GM21447 (cell line): ENCODE results near the gene PTPN20.

Experiments used
- ATAC-seq: cut with Tn5 transposase; IDR thresholded peaks from one replicate; pipeline ENCODE4 v1.9.1; 2021; ENCODE audit not compliant: unreplicated experiment

PTPN20 gene

DNA sequence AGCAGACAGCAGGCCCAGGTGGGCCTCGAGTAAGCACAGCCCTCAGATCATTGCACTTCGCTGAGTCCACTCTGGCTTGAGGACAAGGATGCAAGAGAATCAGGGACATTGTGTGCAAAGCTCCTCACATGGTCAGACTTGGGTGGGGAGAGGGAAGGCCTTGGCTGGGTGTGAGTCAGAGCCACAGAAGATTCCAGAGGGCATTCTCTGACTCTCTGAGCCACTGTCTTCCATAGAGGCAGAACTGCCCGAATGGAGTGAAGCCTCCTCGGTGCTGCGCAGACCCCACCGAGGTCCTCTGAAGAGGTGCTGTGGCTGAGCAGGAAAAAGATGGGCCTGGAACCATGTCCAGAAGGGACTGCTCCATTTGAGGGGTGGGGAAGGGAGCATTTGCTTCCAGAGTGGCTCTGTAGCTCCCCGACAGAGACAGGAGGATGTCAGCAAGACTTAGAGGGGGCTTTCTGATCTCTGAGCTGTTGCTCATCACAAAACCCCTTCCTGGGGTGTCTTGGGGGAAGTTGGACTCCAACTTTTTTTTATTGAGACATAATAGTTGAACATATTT lies 120.8 kb downstream of the PTPN20 start:
- no peak for ATAC-seq

DNA sequence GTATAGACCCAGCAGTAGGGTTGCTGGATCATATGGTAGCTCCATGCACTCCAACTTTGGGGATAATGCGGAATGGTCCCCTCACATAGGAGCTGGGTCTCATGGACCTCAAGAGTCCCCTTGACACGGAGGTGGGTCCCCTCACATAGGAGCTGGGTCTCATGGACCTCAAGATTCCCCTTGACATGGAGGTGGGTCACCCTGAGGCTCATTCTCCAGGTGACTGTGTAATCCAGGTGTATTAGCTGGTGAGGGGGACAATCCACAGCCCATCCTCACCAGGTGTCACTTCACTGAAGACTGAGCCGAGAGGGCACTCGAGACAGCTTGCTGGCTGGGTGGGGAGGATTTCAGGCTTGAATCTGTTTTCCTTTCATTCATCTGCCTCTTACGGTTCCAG lies 121.9 kb downstream of the PTPN20 start:
- no peak for ATAC-seq

DNA sequence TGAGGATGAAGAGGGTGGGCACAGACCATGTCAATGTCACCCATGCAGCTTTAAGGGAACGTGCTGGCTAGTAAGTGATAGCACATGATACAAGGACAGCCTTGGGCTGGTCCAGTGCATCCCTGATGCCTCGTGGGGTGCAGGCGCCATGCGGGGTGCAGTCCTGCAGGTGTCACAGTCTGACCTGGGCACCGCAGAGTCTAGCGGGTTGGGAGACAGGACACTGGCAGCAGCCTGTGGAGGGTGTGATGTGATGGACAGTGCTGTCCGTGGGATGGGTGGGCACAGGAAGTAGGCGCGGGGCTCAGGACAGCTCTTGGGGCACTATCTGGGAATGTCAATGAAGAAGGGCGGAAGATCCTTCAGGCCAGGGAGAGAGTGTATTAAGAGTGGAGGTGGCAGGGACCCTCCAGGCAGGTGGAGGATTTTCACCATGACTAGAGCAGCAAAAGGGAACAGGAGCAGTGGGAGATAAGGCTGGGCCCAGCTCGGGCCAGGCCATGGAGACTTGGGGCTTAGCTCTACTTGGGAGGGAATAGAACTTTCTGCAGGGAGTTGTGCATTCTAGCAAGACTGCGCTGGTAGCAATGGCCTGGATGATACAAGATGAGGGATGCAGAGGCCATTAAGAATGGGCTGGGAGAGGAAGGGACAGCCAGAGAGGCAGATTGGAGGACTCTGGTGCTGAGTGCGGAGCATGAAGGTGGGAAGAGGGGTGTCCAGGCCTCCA lies 122.5 kb downstream of the PTPN20 start:
- ATAC-seq: no peak

DNA sequence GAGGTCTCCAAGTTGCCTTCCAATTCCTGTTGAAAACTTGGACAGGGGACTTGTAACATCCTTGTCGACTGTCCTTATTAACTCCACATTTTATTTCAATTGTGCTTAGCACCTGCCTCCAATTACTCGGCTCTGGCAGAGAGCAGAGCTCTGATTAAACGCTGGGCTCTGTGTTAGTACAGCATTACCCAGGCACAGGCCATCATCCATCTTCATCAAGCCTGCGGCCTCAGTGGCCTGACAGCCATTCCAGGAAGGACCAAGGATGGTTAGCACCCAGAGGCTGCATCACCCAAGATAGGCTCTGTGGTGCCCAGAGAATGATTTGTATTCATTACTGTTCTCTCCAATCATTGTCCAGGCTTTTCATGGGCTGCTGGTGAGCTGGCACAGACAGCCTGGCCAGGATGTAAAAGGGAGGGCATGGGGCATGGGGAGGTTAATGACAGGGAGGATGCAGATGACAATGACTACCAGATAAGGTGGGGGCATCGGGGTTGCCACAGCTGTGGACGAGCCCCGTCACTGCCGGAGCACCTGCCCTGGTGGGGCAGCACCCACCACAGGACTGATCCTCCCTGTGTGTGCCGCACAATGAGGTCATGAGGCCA lies 123.3 kb downstream of the PTPN20 start:
- no peak for ATAC-seq

DNA sequence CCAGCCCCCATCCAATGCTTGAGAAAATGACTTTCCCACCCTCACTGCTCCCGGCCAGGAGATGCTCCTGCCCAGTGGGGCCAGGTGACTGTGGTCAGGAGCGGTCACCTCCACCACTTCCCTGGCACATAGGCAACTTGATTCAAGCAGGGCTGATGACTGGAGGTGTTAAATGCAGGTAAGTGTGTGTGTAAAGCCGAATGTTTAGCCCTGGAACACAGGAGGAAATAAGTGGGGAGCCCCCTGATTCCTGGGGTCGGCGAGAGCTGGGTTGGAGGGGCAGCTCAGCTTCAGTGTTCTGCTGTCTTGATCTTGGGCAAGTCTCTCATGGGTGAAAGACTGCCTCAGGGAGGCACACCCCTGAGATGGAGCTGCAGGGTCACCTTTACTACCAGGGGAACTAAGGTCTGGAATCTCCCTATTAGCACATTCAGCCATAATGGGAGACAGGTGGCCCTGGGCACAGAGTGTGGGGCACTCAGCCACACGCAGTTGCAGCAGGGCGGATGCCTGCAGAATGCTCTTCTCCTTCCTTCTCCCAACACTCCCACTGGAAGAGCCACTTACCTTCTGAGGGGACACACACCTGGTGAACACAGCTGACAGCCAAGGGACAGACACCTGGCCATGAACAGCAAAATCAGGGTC lies 124.1 kb downstream of the PTPN20 start:
- ATAC-seq: no peak

DNA sequence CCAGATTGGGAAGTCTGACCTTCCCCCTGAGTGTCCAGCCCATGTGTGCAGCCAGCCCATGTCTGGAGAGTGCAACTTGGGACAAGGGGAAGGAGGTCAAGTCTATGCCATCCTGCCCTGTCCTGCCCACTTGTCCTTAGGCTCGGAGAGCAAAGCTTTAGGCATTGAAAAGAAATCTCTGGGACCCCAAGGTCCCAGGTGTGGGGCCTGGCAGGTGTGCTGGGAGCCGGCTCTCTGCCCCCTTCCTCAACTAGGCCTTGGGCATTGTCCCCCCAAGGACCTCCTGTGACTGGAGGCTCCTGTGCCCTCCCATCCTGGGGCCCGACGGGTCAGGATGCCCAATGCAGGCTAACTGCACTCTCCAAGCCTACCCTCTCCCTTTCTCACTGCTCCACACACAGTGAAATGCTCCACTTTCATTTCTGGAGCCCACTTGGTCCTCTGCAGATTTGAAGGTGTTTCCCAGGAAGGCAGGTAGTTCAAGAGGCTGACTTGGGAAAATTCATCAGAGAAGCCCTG lies 124.7 kb downstream of the PTPN20 start:
- ATAC-seq: no peak

DNA sequence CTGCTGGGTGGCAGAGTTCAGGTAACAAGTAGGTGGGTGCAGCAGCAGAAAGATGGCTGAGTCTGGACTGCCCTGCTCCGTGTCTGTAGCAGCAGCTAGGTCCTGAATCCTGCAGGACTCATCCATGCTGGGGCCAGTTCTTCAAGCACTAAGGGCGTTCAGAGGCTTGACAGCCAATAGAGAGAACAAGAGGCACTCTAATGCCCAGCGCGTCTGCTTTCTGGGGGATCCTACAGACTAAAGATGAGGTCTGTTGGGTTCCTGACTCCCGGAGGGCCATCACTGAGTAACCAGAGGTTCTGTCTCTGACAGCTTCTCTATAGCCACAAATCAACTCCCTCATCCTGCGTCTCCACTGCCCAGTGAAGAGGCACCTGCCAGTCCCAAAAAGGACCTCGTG lies 125.5 kb downstream of the PTPN20 start:
- no peak for ATAC-seq

DNA sequence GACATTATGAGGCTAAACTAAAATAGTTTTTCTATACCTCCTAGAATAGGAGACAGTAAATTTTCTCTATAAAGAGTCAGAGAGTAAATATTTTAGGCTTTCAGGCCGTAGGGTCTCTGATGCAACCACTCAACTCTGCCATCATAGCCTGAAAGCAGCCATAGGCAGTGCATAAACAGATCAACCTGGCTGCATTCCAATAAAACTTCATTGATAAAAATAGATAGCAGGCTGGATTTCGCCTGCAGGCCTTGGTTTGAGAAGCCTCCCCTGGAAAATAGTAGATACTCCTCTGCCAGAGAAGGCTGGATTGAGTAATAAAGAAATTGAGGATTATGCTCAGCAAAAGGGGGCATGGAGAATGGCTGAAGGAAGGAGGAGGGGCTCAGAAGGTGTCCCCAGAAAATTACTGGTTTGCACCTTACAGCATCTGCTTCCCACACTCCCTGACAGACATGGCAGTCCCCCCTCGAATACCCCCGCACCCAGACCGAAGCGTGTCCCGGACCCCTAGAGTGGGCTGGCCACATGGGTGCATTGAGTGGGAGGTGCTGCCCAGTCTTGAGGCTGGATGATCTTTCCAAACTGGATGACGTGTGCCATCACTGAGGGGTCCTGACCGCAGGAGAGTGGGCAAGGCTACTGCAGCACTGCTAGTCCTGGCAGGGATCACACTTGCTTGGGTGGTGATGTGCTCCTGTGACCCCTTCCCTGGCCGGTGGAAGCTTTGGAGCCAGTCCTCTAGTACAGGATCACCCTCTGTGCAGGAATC lies 126.6 kb downstream of the PTPN20 start:
- ATAC-seq: no peak

DNA sequence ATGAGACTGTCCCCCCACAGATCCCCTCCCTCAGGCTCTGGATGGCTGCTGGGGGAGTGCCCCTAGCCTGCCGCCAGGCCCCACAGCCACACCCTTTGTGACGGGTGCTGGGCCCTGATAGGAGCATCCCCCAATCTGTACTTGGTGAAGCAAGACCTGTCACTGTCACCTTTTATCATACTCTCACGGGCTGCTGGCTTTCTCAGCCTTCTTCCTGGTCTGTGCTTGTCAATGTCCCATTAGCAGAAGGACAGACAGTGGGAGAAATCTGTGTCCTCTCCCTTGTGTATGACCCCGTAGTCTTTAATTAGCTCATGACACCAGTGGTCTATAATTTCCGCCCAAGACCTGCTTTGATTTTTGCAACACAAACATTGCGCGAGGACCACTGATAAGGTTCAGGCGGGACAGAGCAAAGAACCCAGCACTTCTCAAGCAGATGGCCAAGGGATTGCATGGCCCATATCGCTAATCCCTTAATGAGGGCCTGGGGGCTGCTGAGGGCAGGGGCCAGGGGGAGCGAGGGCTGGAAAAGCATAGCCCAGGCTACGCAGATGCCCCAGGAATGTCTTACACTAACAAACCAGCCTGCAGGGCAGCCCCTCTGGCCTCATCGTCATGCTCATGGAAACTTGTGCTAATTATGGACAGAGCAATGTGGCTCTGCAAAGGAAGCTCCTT lies 127.8 kb downstream of the PTPN20 start:
- ATAC-seq: no peak

DNA sequence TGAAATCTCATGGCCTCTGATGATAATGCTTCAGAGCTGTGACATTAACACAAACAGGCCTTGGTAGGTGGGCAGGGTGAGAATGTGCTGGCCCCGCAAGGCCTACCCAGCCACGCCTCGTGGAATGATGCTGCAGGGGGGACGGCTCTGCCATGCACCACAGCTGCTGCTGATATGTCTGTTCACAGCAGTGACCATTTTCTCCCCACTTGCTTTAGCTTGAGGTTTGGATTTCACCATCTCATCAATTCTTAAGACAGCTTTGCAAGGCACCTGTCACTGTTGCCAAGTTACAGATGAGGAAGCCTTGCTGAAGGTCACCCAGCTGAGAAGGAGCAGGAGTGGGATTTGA lies 128.3 kb downstream of the PTPN20 start:
- no peak for ATAC-seq

DNA sequence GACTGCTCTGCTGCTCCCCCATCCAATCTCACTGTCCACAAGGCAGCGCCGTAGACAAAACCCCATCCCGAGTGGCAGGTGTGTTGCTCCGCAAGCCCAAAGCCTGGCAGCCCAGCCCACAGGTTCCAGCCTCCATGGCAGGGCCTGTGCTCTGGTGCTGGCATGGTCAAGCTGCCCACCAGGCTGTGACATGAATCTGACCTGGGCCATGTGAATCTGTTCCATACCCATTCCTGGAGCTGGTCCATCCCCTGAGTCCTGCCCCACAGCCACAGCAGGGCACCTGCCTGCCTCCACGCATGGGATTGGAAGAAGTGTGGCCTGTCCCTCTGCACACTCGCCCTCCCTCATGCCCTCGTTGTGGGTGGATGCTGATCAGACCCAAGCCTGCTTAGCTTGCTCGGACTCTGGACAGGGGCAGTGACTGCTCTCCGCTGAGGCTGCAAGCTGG lies 128.8 kb downstream of the PTPN20 start:
- no peak for ATAC-seq

DNA sequence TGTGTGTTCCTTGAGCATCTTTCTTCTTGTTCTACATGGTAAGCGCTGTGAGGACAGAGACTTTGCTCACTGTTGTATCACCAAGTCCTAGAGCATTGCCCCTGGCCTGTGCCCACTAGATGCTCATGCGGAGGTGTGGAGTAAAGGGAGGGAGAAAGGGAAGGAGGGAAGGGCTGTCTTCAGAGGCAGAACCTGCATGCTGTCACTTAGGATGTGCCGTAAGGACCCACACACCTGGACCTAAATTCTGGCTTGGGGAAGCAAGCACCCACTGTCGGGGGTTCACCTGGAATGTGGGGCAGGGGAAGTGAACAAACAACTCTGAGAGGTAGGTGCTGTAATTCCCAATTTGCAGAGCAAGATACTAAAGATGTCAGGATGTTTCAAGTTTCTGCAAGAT lies 129.5 kb downstream of the PTPN20 start:
- no peak for ATAC-seq

DNA sequence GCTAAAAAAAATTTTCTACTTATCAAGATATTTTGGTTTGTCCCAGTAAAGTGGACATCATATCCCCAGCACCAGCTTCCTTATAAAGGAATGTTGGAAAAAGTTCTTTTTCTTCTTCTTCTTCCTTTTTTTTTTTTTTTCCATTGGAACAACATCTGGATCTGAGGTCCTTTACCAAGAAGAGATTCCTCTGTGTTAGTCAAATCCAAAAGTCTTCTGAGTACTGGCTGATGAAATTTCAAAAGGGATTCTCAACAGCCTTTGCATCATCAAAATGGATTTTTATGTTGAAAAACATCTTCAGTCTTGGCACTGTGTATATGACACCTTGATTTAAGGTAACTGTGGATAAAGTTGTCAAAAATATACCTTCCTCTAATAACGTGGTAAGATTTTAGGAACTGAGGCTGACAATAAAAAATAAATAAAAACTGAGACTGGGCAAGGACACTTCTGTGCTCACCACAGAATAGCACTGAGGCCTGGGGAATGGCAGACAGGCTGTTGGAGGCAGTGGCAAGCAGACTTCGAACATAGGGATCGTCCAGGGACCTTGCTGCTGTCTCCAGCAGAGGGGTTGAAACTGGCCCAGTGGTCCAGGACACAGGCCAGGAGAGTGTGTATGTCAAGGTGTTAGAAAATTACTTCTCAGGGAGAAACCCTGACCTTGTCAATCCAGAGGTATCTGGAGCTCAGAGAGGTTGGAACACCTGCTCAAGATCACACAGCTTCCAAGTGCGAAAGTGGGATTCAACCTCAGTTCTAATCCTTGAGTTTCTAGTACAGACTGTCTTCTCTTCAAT lies 130.4 kb downstream of the PTPN20 start:
- no peak for ATAC-seq

DNA sequence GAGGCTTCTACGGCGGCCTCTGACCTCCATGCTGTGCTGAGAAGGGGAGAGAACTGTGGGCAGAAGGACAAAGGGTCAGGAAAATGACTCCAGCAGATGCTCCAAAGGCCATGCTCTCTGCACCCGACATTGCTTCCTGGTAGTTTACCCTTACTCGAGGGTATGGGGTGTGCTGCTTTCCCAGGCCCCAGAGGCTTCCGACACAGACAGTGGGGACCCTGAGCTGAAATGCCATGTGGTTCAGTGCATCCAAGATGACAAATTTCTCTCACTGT lies 130.9 kb downstream of the PTPN20 start:
- no peak for ATAC-seq

DNA sequence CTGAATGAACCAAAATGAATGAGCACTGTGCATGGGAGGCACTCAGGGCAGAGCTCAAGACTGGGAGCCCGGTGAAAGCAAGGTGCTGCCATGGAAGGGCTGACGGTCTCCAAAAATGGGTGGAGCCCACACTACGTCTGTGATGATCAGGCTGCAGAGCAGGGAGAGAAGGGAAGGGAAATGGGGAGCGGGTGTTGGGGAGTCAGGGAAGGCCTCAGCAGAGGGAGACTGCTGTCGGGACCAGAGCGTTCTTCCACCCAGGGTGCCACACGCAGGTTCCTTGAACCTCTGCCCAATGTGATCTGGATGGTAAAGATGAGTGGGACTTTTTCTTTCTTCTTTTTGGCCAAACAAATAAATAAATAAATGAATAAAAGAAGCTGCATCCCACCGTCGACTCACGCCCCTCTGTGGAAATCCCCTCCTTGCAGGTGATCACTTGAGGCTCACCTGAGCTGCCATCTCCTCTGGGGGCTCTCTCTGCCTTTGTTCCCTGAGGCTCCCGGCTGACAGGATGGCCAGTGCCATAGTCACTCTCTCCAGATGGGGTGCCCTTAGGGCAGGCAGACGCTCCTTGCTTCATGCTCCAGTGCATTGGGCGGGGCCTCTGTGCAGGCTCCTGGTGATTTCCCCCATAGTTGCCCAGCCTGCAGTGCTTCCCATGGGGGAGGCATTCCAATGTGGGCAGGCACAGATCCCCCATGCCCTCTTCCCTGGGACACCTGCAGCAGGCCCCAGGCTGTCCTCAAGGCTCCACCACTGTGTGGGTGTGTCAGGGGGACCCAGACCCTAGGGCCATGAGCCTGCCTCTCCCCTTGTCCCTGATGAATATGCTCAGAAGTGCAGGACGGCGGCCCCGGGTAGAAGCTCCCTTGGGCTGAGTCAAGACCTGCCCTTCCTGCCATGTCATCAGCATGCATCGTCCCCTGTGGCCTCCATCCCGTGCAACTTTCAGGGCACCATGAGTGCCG lies 131.8 kb downstream of the PTPN20 start:
- ATAC-seq: no peak

DNA sequence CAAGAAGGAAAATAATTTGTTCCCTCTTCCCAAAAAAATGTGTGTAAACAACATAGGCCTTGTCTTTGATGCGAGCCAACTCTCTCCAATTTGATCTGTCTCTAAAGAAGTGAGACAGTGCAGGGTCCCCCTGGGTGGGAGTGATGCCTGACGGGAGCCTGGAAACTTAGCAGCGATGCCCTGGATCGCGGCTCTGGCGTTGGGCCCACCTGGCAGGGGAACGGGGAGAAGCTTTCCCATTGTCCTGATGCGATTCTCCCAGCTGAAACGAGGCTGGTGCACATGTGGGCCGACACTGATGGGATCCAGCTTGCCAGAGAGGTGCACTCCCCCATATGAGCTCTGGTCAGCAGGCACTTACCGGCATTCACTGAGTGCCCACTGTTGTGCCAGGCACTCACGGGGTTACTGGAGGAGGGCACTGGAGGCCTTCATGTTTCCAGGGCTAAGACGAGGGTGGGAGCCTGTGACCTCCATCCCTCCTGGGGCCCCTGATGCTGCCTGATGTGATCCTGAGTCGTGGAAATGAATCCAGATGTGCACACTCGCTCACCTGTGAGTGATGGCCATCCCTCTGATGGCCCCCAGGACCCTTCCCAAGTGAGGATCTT lies 132.8 kb downstream of the PTPN20 start:
- no peak for ATAC-seq

DNA sequence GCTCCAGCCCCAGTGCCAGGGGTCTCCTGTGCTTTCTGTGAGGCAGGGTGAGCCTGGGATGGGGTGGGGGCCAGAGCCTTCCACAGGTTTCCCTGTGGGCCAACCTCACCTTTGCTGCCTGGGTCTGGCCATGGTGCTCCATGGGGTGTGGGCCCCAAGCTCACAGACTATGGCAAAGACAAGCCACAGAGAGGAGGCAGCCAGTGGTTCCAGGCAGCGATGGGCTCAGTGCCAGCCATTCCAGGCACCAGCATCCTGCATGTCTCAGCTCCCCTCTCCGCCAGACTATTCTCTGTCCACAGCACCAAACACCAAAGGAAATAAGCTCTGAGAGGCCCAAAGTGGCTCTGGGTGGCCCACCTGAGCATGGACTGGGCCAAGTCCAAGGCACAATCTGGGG lies 133.5 kb downstream of the PTPN20 start:
- no peak for ATAC-seq

DNA sequence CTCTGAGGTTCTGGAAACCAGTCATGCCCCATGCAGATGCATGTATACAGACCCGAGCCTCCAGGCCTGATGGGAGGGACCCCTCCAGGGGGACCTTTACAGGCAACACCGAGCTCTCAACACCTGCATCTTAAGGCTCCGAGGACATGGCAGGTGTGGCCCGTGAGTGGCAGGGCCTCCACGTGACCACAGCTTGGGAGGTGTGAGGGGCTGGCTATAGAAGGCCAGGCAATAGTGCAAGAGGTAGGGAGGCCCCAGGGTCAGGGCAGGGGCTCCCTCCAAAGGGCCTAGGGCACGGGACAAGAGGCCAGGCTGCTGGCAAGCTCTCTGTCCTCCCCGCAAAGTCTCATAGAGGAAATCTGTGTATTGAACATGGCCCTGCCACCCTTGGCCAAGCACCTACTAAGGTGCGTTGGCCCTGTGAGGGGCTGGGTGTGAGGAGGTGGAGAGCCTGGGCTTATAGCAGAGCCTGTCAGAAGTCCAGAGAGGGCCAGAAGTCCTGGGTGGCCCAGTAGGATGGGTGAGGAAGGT lies 134.2 kb downstream of the PTPN20 start:
- ATAC-seq: no peak
